Measurements from ENCODE around the gene RAB3B.

Gene RAB3B

GRCh38 chr1:51871351-51871975 lies 119.0 kb downstream of the RAB3B start:
- in situ Hi-C loops (cut with MboI; ENCODE audit: low sequenced_read_pairs, unreplicated experiment), result no loop called here
- TF ChIP-seq, protein P1, sequence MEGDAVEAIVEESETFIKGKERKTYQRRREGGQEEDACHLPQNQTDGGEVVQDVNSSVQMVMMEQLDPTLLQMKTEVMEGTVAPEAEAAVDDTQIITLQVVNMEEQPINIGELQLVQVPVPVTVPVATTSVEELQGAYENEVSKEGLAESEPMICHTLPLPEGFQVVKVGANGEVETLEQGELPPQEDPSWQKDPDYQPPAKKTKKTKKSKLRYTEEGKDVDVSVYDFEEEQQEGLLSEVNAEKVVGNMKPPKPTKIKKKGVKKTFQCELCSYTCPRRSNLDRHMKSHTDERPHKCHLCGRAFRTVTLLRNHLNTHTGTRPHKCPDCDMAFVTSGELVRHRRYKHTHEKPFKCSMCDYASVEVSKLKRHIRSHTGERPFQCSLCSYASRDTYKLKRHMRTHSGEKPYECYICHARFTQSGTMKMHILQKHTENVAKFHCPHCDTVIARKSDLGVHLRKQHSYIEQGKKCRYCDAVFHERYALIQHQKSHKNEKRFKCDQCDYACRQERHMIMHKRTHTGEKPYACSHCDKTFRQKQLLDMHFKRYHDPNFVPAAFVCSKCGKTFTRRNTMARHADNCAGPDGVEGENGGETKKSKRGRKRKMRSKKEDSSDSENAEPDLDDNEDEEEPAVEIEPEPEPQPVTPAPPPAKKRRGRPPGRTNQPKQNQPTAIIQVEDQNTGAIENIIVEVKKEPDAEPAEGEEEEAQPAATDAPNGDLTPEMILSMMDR (IDR thresholded peaks at IDR 0.05; ENCODE audit: borderline replicate concordance, control extremely low read depth, extremely low read depth, insufficient read depth, missing control alignments), result no peak
- no peak for DNase-seq (ENCODE audit: low spot score)

- in situ Hi-C loops (cut with MboI; ENCODE audit: low sequenced_read_pairs, unreplicated experiment), result no loop called here
- no peak for DNase-seq (ENCODE audit: low spot score)
- TF ChIP-seq, protein P1 (IDR thresholded peaks at IDR 0.05; ENCODE audit: borderline replicate concordance, control extremely low read depth, extremely low read depth, insufficient read depth, missing control alignments), result no peak
Observed at GRCh38 chr1:51870603-51871350, 119.7 kb downstream of the RAB3B start.

DNA sequence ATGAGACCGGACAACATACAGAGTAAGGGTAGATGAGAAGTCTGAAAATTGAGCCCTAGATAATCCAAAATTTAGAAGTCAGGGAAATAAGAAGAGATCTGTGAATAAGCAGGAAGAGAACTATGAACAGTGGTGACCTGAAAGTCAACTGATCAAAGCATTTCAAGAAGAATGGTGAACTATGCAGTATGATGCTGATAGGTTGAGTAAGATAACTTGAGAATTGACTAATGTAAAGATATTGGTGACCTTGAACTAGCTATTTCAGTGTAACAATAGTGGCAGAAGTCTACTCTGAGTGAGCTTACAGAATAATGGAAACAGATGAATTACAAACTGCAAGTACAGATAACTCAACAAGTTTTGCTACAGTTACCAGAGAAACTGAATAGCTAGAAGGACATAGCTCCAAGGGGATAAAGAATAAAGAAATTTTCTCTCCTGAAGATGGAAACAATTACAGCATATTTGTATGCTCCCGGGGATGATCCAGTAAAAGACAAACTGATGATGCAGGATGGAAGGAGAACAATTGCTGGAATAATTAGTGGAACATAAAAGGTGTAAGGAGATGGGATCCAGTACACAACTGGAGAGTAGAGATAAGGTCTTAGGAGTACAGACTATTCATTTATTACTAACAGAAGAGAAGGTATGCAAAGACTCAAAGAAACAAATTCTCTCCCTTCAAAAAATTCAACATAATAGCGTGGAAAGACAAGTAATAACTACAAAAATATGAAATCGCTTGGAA lies 122.8 kb downstream of the RAB3B start:
- in situ Hi-C loops (cut with MboI; ENCODE audit: low sequenced_read_pairs, unreplicated experiment), result no loop called here
- DNase-seq (ENCODE audit: low spot score), result no peak
- TF ChIP-seq, protein P1 (IDR thresholded peaks at IDR 0.05; ENCODE audit: borderline replicate concordance, control extremely low read depth, extremely low read depth, insufficient read depth, missing control alignments), result no peak

DNA sequence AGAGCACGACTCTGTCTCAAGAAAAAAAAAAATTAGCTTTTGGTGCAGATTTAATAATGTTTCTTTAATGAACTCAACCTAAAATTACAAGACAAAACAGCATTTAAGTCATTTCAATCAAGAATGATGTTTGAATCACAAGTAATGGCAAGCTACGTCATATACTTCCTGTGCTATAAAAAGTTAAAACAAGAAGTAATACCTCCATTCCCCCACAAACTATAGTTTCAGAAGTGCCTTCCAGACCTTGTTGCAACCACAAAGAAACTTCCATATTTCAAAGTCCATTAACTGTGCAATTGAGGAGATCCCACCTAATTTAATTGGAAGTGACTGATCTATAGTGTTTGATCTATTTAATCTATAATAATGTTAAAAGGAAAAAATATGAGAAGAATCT lies 127.1 kb downstream of the RAB3B start:
- peak; percentile 36 for DNase-seq (ENCODE audit: low spot score)
- TF ChIP-seq, protein P1 (IDR thresholded peaks at IDR 0.05; ENCODE audit: borderline replicate concordance, control extremely low read depth, extremely low read depth, insufficient read depth, missing control alignments), result no peak
- in situ Hi-C loops (cut with MboI; ENCODE audit: low sequenced_read_pairs, unreplicated experiment), result no loop called here

DNA sequence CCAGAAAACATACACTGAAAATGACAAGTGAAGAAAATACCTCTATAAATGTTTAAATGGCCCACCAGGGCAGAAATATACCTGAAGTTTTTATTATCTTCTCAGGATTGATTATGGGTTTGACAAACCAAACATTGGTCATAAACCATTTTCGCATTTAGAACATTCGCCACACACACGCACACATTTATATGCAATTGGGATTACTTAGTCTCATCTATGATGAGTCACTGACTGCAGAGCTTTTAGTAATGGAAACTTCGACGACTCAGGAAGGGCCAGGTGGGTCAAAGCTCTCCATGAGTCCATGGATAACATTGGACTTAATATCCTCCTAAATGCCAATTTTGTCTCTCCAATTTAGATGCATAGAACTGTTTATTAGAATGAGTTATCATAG lies 128.8 kb downstream of the RAB3B start:
- in situ Hi-C loops (cut with MboI; ENCODE audit: low sequenced_read_pairs, unreplicated experiment), result no loop called here
- DNase-seq (ENCODE audit: low spot score), result no peak
- TF ChIP-seq, protein P1 (IDR thresholded peaks at IDR 0.05; ENCODE audit: borderline replicate concordance, control extremely low read depth, extremely low read depth, insufficient read depth, missing control alignments), result no peak

- TF ChIP-seq, protein P1 (IDR thresholded peaks at IDR 0.05; ENCODE audit: borderline replicate concordance, control extremely low read depth, extremely low read depth, insufficient read depth, missing control alignments), result no peak
- in situ Hi-C loops (cut with MboI; ENCODE audit: low sequenced_read_pairs, unreplicated experiment), result no loop called here
- no peak for DNase-seq (ENCODE audit: low spot score)
Observed at GRCh38 chr1:51859735-51860134, 130.8 kb downstream of the RAB3B start.
